ENCODE measurements around the gene MDH2.
A peak's percentile ranks its signal among the peaks of the same experiment; 100 is the strongest.
"Not testable (repeated sequence)": the region's sequence is repeated elsewhere in the genome, so short reads cannot be mapped to it uniquely, and the experiment has no call there.

MDH2 gene

GRCh38 chr7:76022026-76022780 is 25.7 kb upstream of the MDH2 start:
- Mint-ChIP-seq H3K9me3 (no peaks in the 10 kb centered on the region), H3K4me1 (ENCODE audit: low read depth in 2 of 2) (peaks cover 0 to 4% of the 10 kb centered on the region in 2 donors), H3K36me3 (ENCODE audit: insufficient read depth) (peaks cover 23% of the 10 kb centered on the region), H3K27ac (peak overlapping the region in 1 of 2 donors; percentile 7), H3K4me3 (no peak overlapping the region), H3K27me3 (no peaks in the 10 kb centered on the region)
- ATAC-seq (replicated peaks) (no peak), DNase-seq (no peak)

- peaks cover 23% of the 10 kb centered on the region for H3K36me3 Mint-ChIP-seq (ENCODE audit: insufficient read depth)
These were observed 24.9 kb upstream of the MDH2 start for GRCh38 chr7:76023002-76023401.

GRCh38 chr7:76029682-76030081 is 18.2 kb upstream of the MDH2 start:
- not testable (repeated sequence) for H3K4me3 Mint-ChIP-seq; H3K27ac Mint-ChIP-seq; DNase-seq; ATAC-seq (replicated peaks); H3K4me1 Mint-ChIP-seq (ENCODE audit: low read depth in 2 of 2); H3K9me3 Mint-ChIP-seq; H3K27me3 Mint-ChIP-seq
- H3K36me3 Mint-ChIP-seq (ENCODE audit: insufficient read depth), result peaks cover 10% of the 10 kb centered on the region

More at GRCh38 chr7:76023002-76023401, 24.9 kb upstream of the MDH2 start:
- Mint-ChIP-seq H3K4me3 (no peak overlapping the region), H3K4me1 (ENCODE audit: low read depth in 2 of 2) (peaks cover 0 to 4% of the 10 kb centered on the region in 2 donors), H3K9me3 (no peaks in the 10 kb centered on the region), H3K27ac (peak overlapping the region in 1 of 2 donors; percentile 7), H3K27me3 (no peaks in the 10 kb centered on the region)
- ATAC-seq (replicated peaks) (no peak), DNase-seq (no peak)

GRCh38 chr7:76031964-76032363 is 15.9 kb upstream of the MDH2 start:
- H3K9me3 Mint-ChIP-seq, result no peaks in the 10 kb centered on the region
- H3K27me3 Mint-ChIP-seq, result no peaks in the 10 kb centered on the region
- H3K36me3 Mint-ChIP-seq (ENCODE audit: insufficient read depth), result peaks cover 5% of the 10 kb centered on the region
- H3K4me3 Mint-ChIP-seq, result no peak overlapping the region
- DNase-seq, result no peak
- ATAC-seq (replicated peaks), result no peak
- H3K4me1 Mint-ChIP-seq (ENCODE audit: low read depth in 2 of 2), result peaks cover 4 to 11% of the 10 kb centered on the region in 2 donors
- peak overlapping the region in 1 of 2 donors; percentile 54 for H3K27ac Mint-ChIP-seq

GRCh38 chr7:76037310-76037709 is 10.6 kb upstream of the MDH2 start:
- Mint-ChIP-seq H3K4me1 (ENCODE audit: low read depth in 2 of 2) (peaks cover 6 to 11% of the 10 kb centered on the region in 2 donors), H3K27me3 (no peaks in the 10 kb centered on the region), H3K27ac (no peak overlapping the region), H3K4me3 (no peak overlapping the region), H3K36me3 (ENCODE audit: insufficient read depth) (peaks cover 2% of the 10 kb centered on the region), H3K9me3 (no peaks in the 10 kb centered on the region)
- ATAC-seq (replicated peaks) (no peak), DNase-seq (no peak)

GRCh38 chr7:76040126-76040525 is 7.8 kb upstream of the MDH2 start:
- Mint-ChIP-seq H3K27ac (peak overlapping the region; percentile 41 to 56), H3K4me1 (ENCODE audit: low read depth in 2 of 2) (peaks cover 10 to 18% of the 10 kb centered on the region in 2 donors), H3K27me3 (no peaks in the 10 kb centered on the region), H3K4me3 (no peak overlapping the region), H3K36me3 (ENCODE audit: insufficient read depth) (peaks cover 2% of the 10 kb centered on the region), H3K9me3 (no peaks in the 10 kb centered on the region)
- DNase-seq, result no peak
- no peak for ATAC-seq (replicated peaks)

- DNase-seq, result no peak
- peaks cover 21 to 24% of the 10 kb centered on the region in 2 donors for H3K4me1 Mint-ChIP-seq (ENCODE audit: low read depth in 2 of 2)
- peak overlapping the region in 1 of 2 donors; percentile 19 for H3K27ac Mint-ChIP-seq
- peaks cover 15% of the 10 kb centered on the region for H3K36me3 Mint-ChIP-seq (ENCODE audit: insufficient read depth)
- no peak for ATAC-seq (replicated peaks)
- H3K9me3 Mint-ChIP-seq, result peaks cover 0 to 2% of the 10 kb centered on the region in 2 donors
- no peaks in the 10 kb centered on the region for H3K27me3 Mint-ChIP-seq
- no peak overlapping the region for H3K4me3 Mint-ChIP-seq
These were observed 3.5 kb upstream of the MDH2 start for GRCh38 chr7:76044375-76044865.

GRCh38 chr7:76047305-76047810 is 548 bp upstream of the MDH2 start:
- Mint-ChIP-seq H3K4me1 (ENCODE audit: low read depth in 2 of 2) (peaks cover 35 to 39% of the 10 kb centered on the region in 2 donors), H3K27me3 (no peaks in the 10 kb centered on the region), H3K27ac (peak overlapping the region; percentile 97 to 98), H3K9me3 (peaks cover 0 to 2% of the 10 kb centered on the region in 2 donors), H3K36me3 (ENCODE audit: insufficient read depth) (peaks cover 23% of the 10 kb centered on the region), H3K4me3 (peak overlapping the region; percentile 93 to 98)
- DNase-seq, result peak in 1 of 3 experiments; percentile 10
- ATAC-seq (replicated peaks), result no peak

GRCh38 chr7:76048668-76048988 is 722 bp downstream of the MDH2 start:
- H3K36me3 Mint-ChIP-seq (ENCODE audit: insufficient read depth), result peaks cover 28% of the 10 kb centered on the region
- peaks cover 36 to 39% of the 10 kb centered on the region in 2 donors for H3K4me1 Mint-ChIP-seq (ENCODE audit: low read depth in 2 of 2)
- DNase-seq, result no peak
- peak overlapping the region; percentile 93 to 98 for H3K4me3 Mint-ChIP-seq
- no peaks in the 10 kb centered on the region for H3K27me3 Mint-ChIP-seq
- peaks cover 0 to 2% of the 10 kb centered on the region in 2 donors for H3K9me3 Mint-ChIP-seq
- peak overlapping the region; percentile 97 to 98 for H3K27ac Mint-ChIP-seq
- ATAC-seq (replicated peaks), result no peak

GRCh38 chr7:76049295-76049694 is 1.4 kb downstream of the MDH2 start:
- peaks cover 28% of the 10 kb centered on the region for H3K36me3 Mint-ChIP-seq (ENCODE audit: insufficient read depth)

GRCh38 chr7:76050545-76050944 is 2.6 kb downstream of the MDH2 start:
- Mint-ChIP-seq H3K27me3 (no peaks in the 10 kb centered on the region), H3K4me1 (ENCODE audit: low read depth in 2 of 2) (peaks cover 30 to 32% of the 10 kb centered on the region in 2 donors), H3K4me3 (peak overlapping the region in 1 of 2 donors; percentile 18), H3K9me3 (peaks cover 0 to 2% of the 10 kb centered on the region in 2 donors), H3K27ac (peak overlapping the region; percentile 97 to 98), H3K36me3 (ENCODE audit: insufficient read depth) (peaks cover 37% of the 10 kb centered on the region)
- no peak for DNase-seq
- no peak for ATAC-seq (replicated peaks)

More at GRCh38 chr7:76049295-76049694, 1.4 kb downstream of the MDH2 start:
- H3K4me1 Mint-ChIP-seq (ENCODE audit: low read depth in 2 of 2), result peaks cover 34 to 39% of the 10 kb centered on the region in 2 donors
- peaks cover 0 to 2% of the 10 kb centered on the region in 2 donors for H3K9me3 Mint-ChIP-seq
- peak overlapping the region in 1 of 2 donors; percentile 93 for H3K4me3 Mint-ChIP-seq
- peak overlapping the region; percentile 97 to 98 for H3K27ac Mint-ChIP-seq
- DNase-seq (no peak), ATAC-seq (replicated peaks) (no peak)
- no peaks in the 10 kb centered on the region for H3K27me3 Mint-ChIP-seq

- Mint-ChIP-seq H3K27ac (peak overlapping the region; percentile 88 to 91), H3K27me3 (no peaks in the 10 kb centered on the region), H3K4me1 (ENCODE audit: low read depth in 2 of 2) (peaks cover 27 to 32% of the 10 kb centered on the region in 2 donors), H3K4me3 (peak overlapping the region in 1 of 2 donors; percentile 16), H3K36me3 (ENCODE audit: insufficient read depth) (peaks cover 44% of the 10 kb centered on the region), H3K9me3 (peaks cover 0 to 2% of the 10 kb centered on the region in 2 donors)
- DNase-seq (peak in 2 of 3 experiments; percentile 11), ATAC-seq (replicated peaks) (peak; percentile 26)
These were observed 3.9 kb downstream of the MDH2 start for GRCh38 chr7:76051840-76052239.

- not testable (repeated sequence) for DNase-seq; H3K4me3 Mint-ChIP-seq; H3K27me3 Mint-ChIP-seq; H3K9me3 Mint-ChIP-seq; ATAC-seq (replicated peaks)
- Mint-ChIP-seq H3K36me3 (ENCODE audit: insufficient read depth) (peaks cover 42% of the 10 kb centered on the region), H3K4me1 (ENCODE audit: low read depth in 2 of 2) (peaks cover 27 to 32% of the 10 kb centered on the region in 2 donors), H3K27ac (peak overlapping the region; percentile 41 to 75)
These were observed 4.8 kb downstream of the MDH2 start for GRCh38 chr7:76052681-76053080.

- Mint-ChIP-seq H3K4me3 (no peak overlapping the region), H3K36me3 (ENCODE audit: insufficient read depth) (peaks cover 44% of the 10 kb centered on the region), H3K4me1 (ENCODE audit: low read depth in 2 of 2) (peaks cover 24 to 31% of the 10 kb centered on the region in 2 donors), H3K27ac (peak overlapping the region; percentile 23 to 41), H3K27me3 (no peaks in the 10 kb centered on the region), H3K9me3 (peaks cover 0 to 2% of the 10 kb centered on the region in 2 donors)
- no peak for ATAC-seq (replicated peaks)
- DNase-seq, result no peak
These were observed 5.6 kb downstream of the MDH2 start for GRCh38 chr7:76053461-76053860.

All from effector memory CD8-positive, alpha-beta T cell (primary cell).